GM18858 (cell line): Measurements from ENCODE around the gene COMMD6.

Source experiments
- ATAC-seq: cut with Tn5 transposase; IDR thresholded peaks from one replicate; pipeline ENCODE4 v1.9.1; 2021; ENCODE audit not compliant: unreplicated experiment

COMMD6 gene

GRCh38 chr13:75485286-75486062, 52.2 kb downstream of the COMMD6 start:
- ATAC-seq = no peak

- ATAC-seq = no peak
Observed at GRCh38 chr13:75482820-75483079, 54.9 kb downstream of the COMMD6 start.

GRCh38 chr13:75482070-75482819, 55.4 kb downstream of the COMMD6 start, which contains the start of gene TBC1D4:
TBC1D4 (minus strand) TSS chr13:75482169; CDS start chr13:75481767, 402 bp downstream.
- peak; percentile 71 for ATAC-seq

- ATAC-seq = peak; percentile 19
Observed at GRCh38 chr13:75481176-75482069, 56.2 kb downstream of the COMMD6 start.

GRCh38 chr13:75480671-75481175, 56.9 kb downstream of the COMMD6 start:
- ATAC-seq = no peak

- ATAC-seq = no peak
Observed at GRCh38 chr13:75479102-75479740, 58.4 kb downstream of the COMMD6 start.

- ATAC-seq = no peak
Observed at GRCh38 chr13:75478659-75479058, 59.0 kb downstream of the COMMD6 start.
